Brain pericyte (primary cell): Measurements from ENCODE around the gene CPS1.

Experiments used
- DNase-seq: peaks from one replicate; pipeline ENCODE4 v3.0.0-alpha.2; 2012; ENCODE audit warnings: low read depth, low spot score

Gene CPS1

GRCh38 chr2:210546424-210547208 lies 9.8 kb upstream of the CPS1 start:
- DNase-seq: no peak

- no peak for DNase-seq
Measured at GRCh38 chr2:210548031-210548430, 8.4 kb upstream of the CPS1 start.

- no peak for DNase-seq
Measured at GRCh38 chr2:210548878-210549384, 7.5 kb upstream of the CPS1 start.

- DNase-seq: no peak
Measured at GRCh38 chr2:210551001-210551400, 5.4 kb upstream of the CPS1 start.

- no peak for DNase-seq
Measured at GRCh38 chr2:210553373-210553772, 3.0 kb upstream of the CPS1 start.

- DNase-seq: no peak
Measured at GRCh38 chr2:210555555-210555954, 844 bp upstream of the CPS1 start.

- no peak for DNase-seq
Measured at GRCh38 chr2:210557721-210558120, 1.3 kb downstream of the CPS1 start.

- DNase-seq: no peak
Measured at GRCh38 chr2:210558708-210559107, 2.3 kb downstream of the CPS1 start.

- DNase-seq: no peak
Measured at GRCh38 chr2:210559182-210559581, 2.8 kb downstream of the CPS1 start.

- DNase-seq: no peak
Measured at GRCh38 chr2:210561475-210561874, 5.1 kb downstream of the CPS1 start.

- no peak for DNase-seq
Measured at GRCh38 chr2:210562091-210562490, 5.7 kb downstream of the CPS1 start.

- DNase-seq: no peak
Measured at GRCh38 chr2:210562502-210563080, 6.2 kb downstream of the CPS1 start.

- DNase-seq: no peak
Measured at GRCh38 chr2:210567279-210567678, 10.9 kb downstream of the CPS1 start.

- no peak for DNase-seq
Measured at GRCh38 chr2:210568108-210568507, 11.7 kb downstream of the CPS1 start.

GRCh38 chr2:210577263-210578071 lies 21.1 kb downstream of the CPS1 start:
- no peak for DNase-seq

- DNase-seq: peak; percentile 11
Measured at GRCh38 chr2:210584834-210585233, 28.4 kb downstream of the CPS1 start.

- DNase-seq: no peak
Measured at GRCh38 chr2:210586381-210586780, 30.0 kb downstream of the CPS1 start.

- no peak for DNase-seq
Measured at GRCh38 chr2:210591663-210592062, 35.3 kb downstream of the CPS1 start.

- DNase-seq: no peak
Measured at GRCh38 chr2:210592726-210593125, 36.3 kb downstream of the CPS1 start.

- no peak for DNase-seq
Measured at GRCh38 chr2:210593166-210593565, 36.8 kb downstream of the CPS1 start.

- no peak for DNase-seq
Measured at GRCh38 chr2:210598219-210598618, 41.8 kb downstream of the CPS1 start.

GRCh38 chr2:210599476-210599875 lies 43.1 kb downstream of the CPS1 start:
- DNase-seq: no peak
